HepG2 (cell line): ENCODE measurements around the gene ARL6IP4. TPM values are rescaled to one million over a fixed set of nuclear protein-coding genes. Genes with fewer than 3 reads are reported as not detected.
A peak's percentile ranks its signal among the peaks of the same experiment; 100 is the strongest.

Experiments
- EP300 ChIP-seq, 3 experiments: sonication (generic) in 1 of 3; formaldehyde crosslinking in 1 of 3; IDR thresholded peaks; 2 replicates each; pipeline versions ENCODE4 v1.5.1 to v1.6.1; 2011 to 2020; ENCODE audit warnings: low read depth in 2 of 3, low read length in 2 of 3, borderline replicate concordance in 1 of 3, improper control_type of control experiment in 1 of 3, mild to moderate bottlenecking in 1 of 3, missing genetic modification reagents in 1 of 3, moderate library complexity in 1 of 3
- FOXK1 ChIP-seq: sonication (generic); formaldehyde crosslinking; IDR thresholded peaks from 2 replicates; pipeline ENCODE4 v1.4.0; 2020; ENCODE audit warnings: low read depth, missing genetic modification reagents, borderline replicate concordance
- FOXP1 ChIP-seq, 2 experiments: fragments of 450-650 bp in 1 of 2; IDR thresholded peaks; 2 replicates each; pipeline ENCODE4 v1.6.1; 2017 to 2018; ENCODE audit warnings: antibody characterized with exemption in 1 of 2
- GPBP1L1 ChIP-seq: sonication (generic); formaldehyde crosslinking; IDR thresholded peaks from 2 replicates; pipeline ENCODE4 v1.5.0; 2020; ENCODE audit warnings: mild to moderate bottlenecking, missing genetic modification reagents
- MIER2 ChIP-seq: IDR thresholded peaks from 2 replicates; pipeline ENCODE4 v1.6.1; 2016; ENCODE audit warnings: missing biosample characterization, missing genetic modification reagents
- MIXL1 ChIP-seq: IDR thresholded peaks from 2 replicates; pipeline ENCODE4 v1.6.1; 2016
- MYNN ChIP-seq: sonication (generic); formaldehyde crosslinking; IDR thresholded peaks from 2 replicates; pipeline ENCODE4 v1.4.0; 2020; ENCODE audit warnings: mild to moderate bottlenecking, low read depth, missing genetic modification reagents
- NR2F1 ChIP-seq, 2 experiments: fragments of 450-650 bp in 1 of 2; formaldehyde crosslinking in 1 of 2; IDR thresholded peaks; 2 replicates each; pipeline versions ENCODE4 v1.5.0 to v1.6.1; 2016 to 2020; ENCODE audit warnings: mild to moderate bottlenecking in 1 of 2, missing compliant biosample characterization in 1 of 2, missing genetic modification reagents in 1 of 2, moderate library complexity in 1 of 2
- POGZ ChIP-seq: sonication (generic); formaldehyde crosslinking; IDR thresholded peaks from 2 replicates; pipeline ENCODE4 v1.4.0; 2020; ENCODE audit warnings: mild to moderate bottlenecking, missing genetic modification reagents
- SIX1 ChIP-seq: sonication (generic); formaldehyde crosslinking; IDR thresholded peaks from 2 replicates; pipeline ENCODE4 v1.4.0; 2020; ENCODE audit warnings: missing genetic modification reagents, borderline replicate concordance
- SOX5 ChIP-seq: IDR thresholded peaks from 2 replicates; pipeline ENCODE4 v1.6.1; 2016; ENCODE audit warnings: borderline replicate concordance
- TOE1 ChIP-seq: sonication (generic); formaldehyde crosslinking; IDR thresholded peaks from 2 replicates; pipeline ENCODE4 v1.4.0; 2020; ENCODE audit warnings: mild to moderate bottlenecking, missing genetic modification reagents
- ZNF619 ChIP-seq: sonication (generic); formaldehyde crosslinking; IDR thresholded peaks from 2 replicates; pipeline ENCODE4 v1.4.0; 2020; ENCODE audit warnings: mild to moderate bottlenecking, missing genetic modification reagents
- polyA plus RNA-seq, 8 experiments: library from polyadenylated mRNA; depleted of rRNA in 3 of 8; stranded (reverse) in 7 of 8; unstranded in 1 of 8; fragments of >200 nt; fragmentation: Illumina TruSeq in 4 of 8; extraction: Trizol in 4 of 8; gene quantifications; 2 replicates each; pipeline versions ENCODE4 v1.2.1 to v1.2.3, GENCODE V29; 2011 to 2016; ENCODE audit warnings: low read depth in 4 of 8, missing spikeins in 1 of 8, mixed read lengths in 1 of 8; ENCODE audit not compliant: insufficient read depth in 1 of 8
- total RNA-seq, 5 experiments: library from RNA; depleted of rRNA; stranded (reverse); fragments of >200 nt; fragmentation: Illumina TruSeq; extraction: Trizol; gene quantifications; 2 replicates each; pipeline ENCODE4 v1.2.3, GENCODE V29; 2016; ENCODE audit warnings: low read depth in 1 of 5
- TF ChIP-seq, protein P1 (sequence below): sonication (generic); formaldehyde crosslinking; IDR thresholded peaks from 2 replicates; pipeline ENCODE4 v1.5.0; 2020; ENCODE audit warnings: missing genetic modification reagents, mild to moderate bottlenecking, borderline replicate concordance
- TF ChIP-seq, protein P2 (sequence below): sonication (generic); formaldehyde crosslinking; IDR thresholded peaks from 2 replicates; pipeline ENCODE4 v1.4.0; 2020; ENCODE audit warnings: mild to moderate bottlenecking, missing genetic modification reagents
- TF ChIP-seq, protein P3 (sequence below): sonication (generic); formaldehyde crosslinking; IDR thresholded peaks from 2 replicates; pipeline ENCODE4 v1.8.0; 2022; ENCODE audit warnings: missing genetic modification reagents, mild to moderate bottlenecking, inconsistent platforms, borderline replicate concordance
- TF ChIP-seq, protein P4 (sequence below): sonication (generic); formaldehyde crosslinking; IDR thresholded peaks from 2 replicates; pipeline ENCODE4 v1.4.0; 2020; ENCODE audit warnings: missing genetic modification reagents, borderline replicate concordance

The ARL6IP4 gene
- total and polyA plus RNA-seq, 2 of the 13 experiments (the other 11 are each of a cell fraction or from before 2014, with no cell fraction given) = 155 to 220 TPM

DNA sequence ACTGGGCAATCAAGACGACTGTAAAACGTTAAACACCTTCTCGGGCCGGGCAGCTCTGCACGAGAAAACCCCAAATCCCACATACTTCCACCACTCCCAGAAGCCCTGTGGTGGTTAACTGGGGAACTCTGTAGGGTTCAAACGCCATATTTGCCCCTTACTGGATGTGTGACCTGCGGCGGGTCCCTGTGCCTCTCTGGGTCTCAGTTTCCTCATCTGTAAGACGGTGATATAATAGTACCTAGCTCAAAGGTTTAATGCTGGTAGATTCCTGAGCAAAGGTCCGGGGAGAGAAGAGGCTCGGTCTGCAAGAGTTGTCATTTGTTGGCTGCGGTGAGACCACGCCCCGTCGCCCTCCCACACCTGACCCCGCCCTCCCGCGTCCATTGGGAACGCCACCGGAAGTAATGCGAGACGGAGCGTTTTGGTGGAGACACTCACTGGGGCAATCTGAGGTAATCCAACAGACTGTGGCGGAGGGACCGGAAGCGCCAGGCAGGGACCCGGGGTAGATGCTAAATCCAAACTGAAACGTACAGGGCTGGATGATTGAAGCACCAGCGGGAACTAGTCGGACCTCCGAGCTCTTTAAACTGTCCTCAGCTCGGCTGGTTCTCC is 6.1 kb upstream of the ARL6IP4 start (continued):
- TF ChIP-seq NR2F1 (CRISPR knock-in tag; IDR thresholded peaks at IDR 0.05) (peak in 1 of 2 experiments; percentile 23; a peak in 1 of 4 replicates), MYNN (CRISPR knock-in tag) (no peak), FOXK1 (CRISPR knock-in tag) (peak; percentile 91; the same call in 1 of the 2 replicates), POGZ (CRISPR knock-in tag) (peak; percentile 69; the same call in 1 of the 2 replicates), MIER2 (CRISPR knock-in tag) (peak; percentile 45; the same call in 1 of the 2 replicates), SOX5 (CRISPR knock-in tag) (no peak; the same call in 1 of the 2 replicates), SIX1 (CRISPR knock-in tag) (no peak), EP300 (IDR thresholded peaks at IDR 0.05; ENCODE audit: low read depth in 2 of 2, low read length in 2 of 2) (no peak; a peak in 1 of 4 replicates), EP300 (CRISPR knock-in tag; IDR thresholded peaks at IDR 0.05; ENCODE audit: borderline replicate concordance) (0 out of 2 replicates have a peak, but pooled peaks have one; percentile 28), MIXL1 (CRISPR knock-in tag) (peak; percentile 74), TOE1 (CRISPR knock-in tag) (no peak), ZNF619 (no peak), FOXP1 (IDR thresholded peaks at IDR 0.05) (no peak), FOXP1 (CRISPR knock-in tag; IDR thresholded peaks at IDR 0.05) (peak; percentile 36; the same call in 1 of the 2 replicates), GPBP1L1 (no peak)
- TF ChIP-seq, protein P1, sequence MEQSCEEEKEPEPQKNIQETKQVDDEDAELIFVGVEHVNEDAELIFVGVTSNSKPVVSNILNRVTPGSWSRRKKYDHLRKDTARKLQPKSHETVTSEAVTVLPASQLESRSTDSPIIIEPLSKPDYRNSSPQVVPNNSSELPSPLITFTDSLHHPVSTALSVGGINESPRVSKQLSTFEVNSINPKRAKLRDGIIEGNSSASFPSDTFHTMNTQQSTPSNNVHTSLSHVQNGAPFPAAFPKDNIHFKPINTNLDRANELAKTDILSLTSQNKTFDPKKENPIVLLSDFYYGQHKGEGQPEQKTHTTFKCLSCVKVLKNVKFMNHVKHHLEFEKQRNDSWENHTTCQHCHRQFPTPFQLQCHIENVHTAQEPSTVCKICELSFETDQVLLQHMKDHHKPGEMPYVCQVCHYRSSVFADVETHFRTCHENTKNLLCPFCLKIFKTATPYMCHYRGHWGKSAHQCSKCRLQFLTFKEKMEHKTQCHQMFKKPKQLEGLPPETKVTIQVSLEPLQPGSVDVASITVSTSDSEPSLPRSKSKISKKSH = no peak
- TF ChIP-seq, protein P2, sequence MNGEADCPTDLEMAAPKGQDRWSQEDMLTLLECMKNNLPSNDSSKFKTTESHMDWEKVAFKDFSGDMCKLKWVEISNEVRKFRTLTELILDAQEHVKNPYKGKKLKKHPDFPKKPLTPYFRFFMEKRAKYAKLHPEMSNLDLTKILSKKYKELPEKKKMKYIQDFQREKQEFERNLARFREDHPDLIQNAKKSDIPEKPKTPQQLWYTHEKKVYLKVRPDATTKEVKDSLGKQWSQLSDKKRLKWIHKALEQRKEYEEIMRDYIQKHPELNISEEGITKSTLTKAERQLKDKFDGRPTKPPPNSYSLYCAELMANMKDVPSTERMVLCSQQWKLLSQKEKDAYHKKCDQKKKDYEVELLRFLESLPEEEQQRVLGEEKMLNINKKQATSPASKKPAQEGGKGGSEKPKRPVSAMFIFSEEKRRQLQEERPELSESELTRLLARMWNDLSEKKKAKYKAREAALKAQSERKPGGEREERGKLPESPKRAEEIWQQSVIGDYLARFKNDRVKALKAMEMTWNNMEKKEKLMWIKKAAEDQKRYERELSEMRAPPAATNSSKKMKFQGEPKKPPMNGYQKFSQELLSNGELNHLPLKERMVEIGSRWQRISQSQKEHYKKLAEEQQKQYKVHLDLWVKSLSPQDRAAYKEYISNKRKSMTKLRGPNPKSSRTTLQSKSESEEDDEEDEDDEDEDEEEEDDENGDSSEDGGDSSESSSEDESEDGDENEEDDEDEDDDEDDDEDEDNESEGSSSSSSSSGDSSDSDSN (CRISPR knock-in tag) = peak; percentile 73
- TF ChIP-seq, protein P3, sequence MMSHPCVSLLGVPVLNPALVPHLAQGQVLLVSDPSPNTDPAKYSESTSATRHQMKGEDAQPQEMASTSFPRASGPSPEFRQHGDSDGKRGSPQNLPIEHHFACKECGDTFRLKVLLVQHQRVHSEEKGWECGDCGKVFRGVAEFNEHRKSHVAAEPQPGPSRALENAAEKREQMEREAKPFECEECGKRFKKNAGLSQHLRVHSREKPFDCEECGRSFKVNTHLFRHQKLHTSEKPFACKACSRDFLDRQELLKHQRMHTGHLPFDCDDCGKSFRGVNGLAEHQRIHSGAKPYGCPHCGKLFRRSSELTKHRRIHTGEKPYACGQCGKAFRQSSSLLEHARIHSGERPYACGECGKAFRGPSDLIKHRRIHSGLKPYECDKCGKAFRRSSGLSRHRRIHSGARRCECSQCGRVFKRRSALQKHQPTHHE (CRISPR knock-in tag) = peak; percentile 48; the same call in 1 of the 2 replicates
- TF ChIP-seq, protein P4, sequence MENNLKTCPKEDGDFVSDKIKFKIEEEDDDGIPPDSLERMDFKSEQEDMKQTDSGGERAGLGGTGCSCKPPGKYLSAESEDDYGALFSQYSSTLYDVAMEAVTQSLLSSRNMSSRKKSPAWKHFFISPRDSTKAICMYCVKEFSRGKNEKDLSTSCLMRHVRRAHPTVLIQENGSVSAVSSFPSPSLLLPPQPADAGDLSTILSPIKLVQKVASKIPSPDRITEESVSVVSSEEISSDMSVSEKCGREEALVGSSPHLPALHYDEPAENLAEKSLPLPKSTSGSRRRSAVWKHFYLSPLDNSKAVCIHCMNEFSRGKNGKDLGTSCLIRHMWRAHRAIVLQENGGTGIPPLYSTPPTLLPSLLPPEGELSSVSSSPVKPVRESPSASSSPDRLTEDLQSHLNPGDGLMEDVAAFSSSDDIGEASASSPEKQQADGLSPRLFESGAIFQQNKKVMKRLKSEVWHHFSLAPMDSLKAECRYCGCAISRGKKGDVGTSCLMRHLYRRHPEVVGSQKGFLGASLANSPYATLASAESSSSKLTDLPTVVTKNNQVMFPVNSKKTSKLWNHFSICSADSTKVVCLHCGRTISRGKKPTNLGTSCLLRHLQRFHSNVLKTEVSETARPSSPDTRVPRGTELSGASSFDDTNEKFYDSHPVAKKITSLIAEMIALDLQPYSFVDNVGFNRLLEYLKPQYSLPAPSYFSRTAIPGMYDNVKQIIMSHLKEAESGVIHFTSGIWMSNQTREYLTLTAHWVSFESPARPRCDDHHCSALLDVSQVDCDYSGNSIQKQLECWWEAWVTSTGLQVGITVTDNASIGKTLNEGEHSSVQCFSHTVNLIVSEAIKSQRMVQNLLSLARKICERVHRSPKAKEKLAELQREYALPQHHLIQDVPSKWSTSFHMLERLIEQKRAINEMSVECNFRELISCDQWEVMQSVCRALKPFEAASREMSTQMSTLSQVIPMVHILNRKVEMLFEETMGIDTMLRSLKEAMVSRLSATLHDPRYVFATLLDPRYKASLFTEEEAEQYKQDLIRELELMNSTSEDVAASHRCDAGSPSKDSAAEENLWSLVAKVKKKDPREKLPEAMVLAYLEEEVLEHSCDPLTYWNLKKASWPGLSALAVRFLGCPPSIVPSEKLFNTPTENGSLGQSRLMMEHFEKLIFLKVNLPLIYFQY = no peak; the same call in 1 of the 2 replicates
